ENCODE results near the gene CREB3L1.

Gene CREB3L1

GRCh38 chr11:46277622-46278386, at the start of gene CREB3L1:
Gene CREB3L1 (plus strand): TSS chr11:46277662. CDS start chr11:46278112, 450 bp downstream.
- in situ Hi-C loops (cut with MboI; ENCODE audit: low sequenced_read_pairs): no loop called here

GRCh38 chr11:46229230-46229629, 48.2 kb upstream of the CREB3L1 start:
- in situ Hi-C loops (cut with MboI; ENCODE audit: low sequenced_read_pairs): loop anchor here (25.0 kb wide), 1 partner anchor 308 kb away; no protein-coding TSS in a partner anchor

GRCh38 chr11:46234311-46234710, 43.2 kb upstream of the CREB3L1 start:
- in situ Hi-C loops (cut with MboI; ENCODE audit: low sequenced_read_pairs): loop anchor here (25.0 kb wide), 1 partner anchor 303 kb away; no protein-coding TSS in a partner anchor

GRCh38 chr11:46235777-46236688, 41.4 kb upstream of the CREB3L1 start:
- in situ Hi-C loops (cut with MboI; ENCODE audit: low sequenced_read_pairs): loop anchor here (25.0 kb wide), 1 partner anchor 301 kb away; no protein-coding TSS in a partner anchor

- in situ Hi-C loops (cut with MboI; ENCODE audit: low sequenced_read_pairs): loop anchor here (25.0 kb wide), 1 partner anchor 300 kb away; no protein-coding TSS in a partner anchor
Observed at GRCh38 chr11:46236918-46237247, 40.6 kb upstream of the CREB3L1 start.

GRCh38 chr11:46237248-46238077, 40.0 kb upstream of the CREB3L1 start:
- in situ Hi-C loops (cut with MboI; ENCODE audit: low sequenced_read_pairs): loop anchor here (25.0 kb wide), 1 partner anchor 300 kb away; no protein-coding TSS in a partner anchor

- in situ Hi-C loops (cut with MboI; ENCODE audit: low sequenced_read_pairs): loop anchor here (25.0 kb wide), 1 partner anchor 299 kb away; no protein-coding TSS in a partner anchor
Observed at GRCh38 chr11:46238078-46238966, 39.1 kb upstream of the CREB3L1 start.

- in situ Hi-C loops (cut with MboI; ENCODE audit: low sequenced_read_pairs): loop anchor here (25.0 kb wide), 1 partner anchor 298 kb away; no protein-coding TSS in a partner anchor
Observed at GRCh38 chr11:46238967-46239800, 38.3 kb upstream of the CREB3L1 start.

GRCh38 chr11:46239801-46240061, 37.7 kb upstream of the CREB3L1 start:
- in situ Hi-C loops (cut with MboI; ENCODE audit: low sequenced_read_pairs): loop anchor here (25.0 kb wide), 1 partner anchor 298 kb away; no protein-coding TSS in a partner anchor

- in situ Hi-C loops (cut with MboI; ENCODE audit: low sequenced_read_pairs): loop anchor here (25.0 kb wide), 1 partner anchor 297 kb away; no protein-coding TSS in a partner anchor
Observed at GRCh38 chr11:46240371-46240770, 37.1 kb upstream of the CREB3L1 start.

GRCh38 chr11:46240861-46241260, 36.6 kb upstream of the CREB3L1 start:
- in situ Hi-C loops (cut with MboI; ENCODE audit: low sequenced_read_pairs): loop anchor here (25.0 kb wide), 1 partner anchor 296 kb away; no protein-coding TSS in a partner anchor

- in situ Hi-C loops (cut with MboI; ENCODE audit: low sequenced_read_pairs): loop anchor here (25.0 kb wide), 1 partner anchor 295 kb away; no protein-coding TSS in a partner anchor
Observed at GRCh38 chr11:46242041-46242951, 35.2 kb upstream of the CREB3L1 start.

- in situ Hi-C loops (cut with MboI; ENCODE audit: low sequenced_read_pairs): loop anchor here (25.0 kb wide), 1 partner anchor 294 kb away; no protein-coding TSS in a partner anchor
Observed at GRCh38 chr11:46242952-46243795, 34.3 kb upstream of the CREB3L1 start.

GRCh38 chr11:46243796-46244109, 33.7 kb upstream of the CREB3L1 start:
- in situ Hi-C loops (cut with MboI; ENCODE audit: low sequenced_read_pairs): loop anchor here (25.0 kb wide), 1 partner anchor 294 kb away; no protein-coding TSS in a partner anchor

GRCh38 chr11:46246521-46246920, 30.9 kb upstream of the CREB3L1 start:
- in situ Hi-C loops (cut with MboI; ENCODE audit: low sequenced_read_pairs): loop anchor here (25.0 kb wide), 1 partner anchor 291 kb away; no protein-coding TSS in a partner anchor

GRCh38 chr11:46247090-46247489, 30.4 kb upstream of the CREB3L1 start:
- in situ Hi-C loops (cut with MboI; ENCODE audit: low sequenced_read_pairs): loop anchor here (25.0 kb wide), 1 partner anchor 290 kb away; no protein-coding TSS in a partner anchor

Measured in HL-60/S4 treated with retinoic acid at 250 ng/mL for 4 days and 3 days (cell line).